ENCODE data around the gene MAPRE3.

DNA sequence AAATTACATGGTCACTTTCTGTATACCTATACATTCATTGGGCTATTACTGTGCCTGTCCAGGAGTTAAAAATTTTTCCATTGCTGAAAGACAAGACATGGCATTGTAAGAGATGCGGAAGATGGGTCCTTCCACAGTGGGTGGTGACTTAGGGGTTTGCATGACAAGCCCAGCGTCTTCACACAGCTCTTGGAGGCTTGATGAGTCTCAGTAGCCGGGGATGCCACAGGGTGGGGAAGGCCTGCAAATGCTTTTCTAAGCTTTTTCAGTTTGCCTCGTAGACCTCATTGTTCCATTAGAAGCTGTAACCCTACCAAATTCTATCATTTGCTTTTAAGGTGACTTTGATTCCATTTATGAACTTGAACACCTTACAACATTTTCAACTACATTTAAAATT, 18.1 kb upstream of the MAPRE3 start:
- TF ChIP-seq, protein P1, sequence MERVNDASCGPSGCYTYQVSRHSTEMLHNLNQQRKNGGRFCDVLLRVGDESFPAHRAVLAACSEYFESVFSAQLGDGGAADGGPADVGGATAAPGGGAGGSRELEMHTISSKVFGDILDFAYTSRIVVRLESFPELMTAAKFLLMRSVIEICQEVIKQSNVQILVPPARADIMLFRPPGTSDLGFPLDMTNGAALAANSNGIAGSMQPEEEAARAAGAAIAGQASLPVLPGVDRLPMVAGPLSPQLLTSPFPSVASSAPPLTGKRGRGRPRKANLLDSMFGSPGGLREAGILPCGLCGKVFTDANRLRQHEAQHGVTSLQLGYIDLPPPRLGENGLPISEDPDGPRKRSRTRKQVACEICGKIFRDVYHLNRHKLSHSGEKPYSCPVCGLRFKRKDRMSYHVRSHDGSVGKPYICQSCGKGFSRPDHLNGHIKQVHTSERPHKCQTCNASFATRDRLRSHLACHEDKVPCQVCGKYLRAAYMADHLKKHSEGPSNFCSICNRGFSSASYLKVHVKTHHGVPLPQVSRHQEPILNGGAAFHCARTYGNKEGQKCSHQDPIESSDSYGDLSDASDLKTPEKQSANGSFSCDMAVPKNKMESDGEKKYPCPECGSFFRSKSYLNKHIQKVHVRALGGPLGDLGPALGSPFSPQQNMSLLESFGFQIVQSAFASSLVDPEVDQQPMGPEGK (CRISPR knock-in tag; IDR thresholded peaks at IDR 0.05; ENCODE audit: borderline replicate concordance): no peak
- TF ChIP-seq ISL1 (CRISPR knock-in tag; IDR thresholded peaks at IDR 0.05) (no peak), PPARA (CRISPR knock-in tag; IDR thresholded peaks at IDR 0.05; ENCODE audit: borderline replicate concordance) (no peak), SNAI2 (CRISPR knock-in tag; IDR thresholded peaks at IDR 0.05) (no peak), ZFP30 (CRISPR knock-in tag; IDR thresholded peaks at IDR 0.05) (no peak), CSDC2 (CRISPR knock-in tag; IDR thresholded peaks at IDR 0.05) (no peak), RARB (CRISPR knock-in tag; IDR thresholded peaks at IDR 0.05) (no peak), TOX (CRISPR knock-in tag; IDR thresholded peaks at IDR 0.05; ENCODE audit: borderline replicate concordance) (no peak), TCF4 (CRISPR knock-in tag; IDR thresholded peaks at IDR 0.05; ENCODE audit: borderline replicate concordance) (no peak)
- TF ChIP-seq, protein P2, sequence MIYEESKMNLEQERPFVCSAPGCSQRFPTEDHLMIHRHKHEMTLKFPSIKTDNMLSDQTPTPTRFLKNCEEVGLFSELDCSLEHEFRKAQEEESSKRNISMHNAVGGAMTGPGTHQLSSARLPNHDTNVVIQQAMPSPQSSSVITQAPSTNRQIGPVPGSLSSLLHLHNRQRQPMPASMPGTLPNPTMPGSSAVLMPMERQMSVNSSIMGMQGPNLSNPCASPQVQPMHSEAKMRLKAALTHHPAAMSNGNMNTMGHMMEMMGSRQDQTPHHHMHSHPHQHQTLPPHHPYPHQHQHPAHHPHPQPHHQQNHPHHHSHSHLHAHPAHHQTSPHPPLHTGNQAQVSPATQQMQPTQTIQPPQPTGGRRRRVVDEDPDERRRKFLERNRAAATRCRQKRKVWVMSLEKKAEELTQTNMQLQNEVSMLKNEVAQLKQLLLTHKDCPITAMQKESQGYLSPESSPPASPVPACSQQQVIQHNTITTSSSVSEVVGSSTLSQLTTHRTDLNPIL (CRISPR knock-in tag; IDR thresholded peaks at IDR 0.05; ENCODE audit: low read depth): no peak

Measured in SK-N-SH treated with all-trans-retinoic acid at 6 μM for 48 hours (cell line).